Brain microvascular endothelial cell (primary cell): ENCODE measurements around the gene CHD1.

Source experiments
- DNase-seq: peaks from one replicate; pipeline ENCODE4 v3.0.0-alpha.2; 2020
- H3K27ac ChIP-seq: fragments of 250-450 bp; sonication (Bioruptor Pico); 2 replicates; pipeline ENCODE4 v1.5.1; 2020; ENCODE audit warnings: mild to moderate bottlenecking, moderate library complexity
- H3K27me3 ChIP-seq: fragments of 250-450 bp; sonication (Bioruptor Pico); replicated peaks from 2 replicates; pipeline ENCODE4 v1.5.1; 2020; ENCODE audit warnings: mild to moderate bottlenecking
- H3K36me3 ChIP-seq: fragments of 250-450 bp; sonication (Bioruptor Pico); replicated peaks from 2 replicates; pipeline ENCODE4 v1.5.1; 2020; ENCODE audit warnings: mild to moderate bottlenecking
- H3K4me3 ChIP-seq: 2 replicates; pipeline ENCODE4 v1.5.1; 2011; ENCODE audit warnings: low read depth, mild to moderate bottlenecking, control low read depth, low read length, moderate library complexity
- CTCF ChIP-seq: IDR thresholded peaks from 2 replicates; pipeline ENCODE4 v1.5.1; 2011; ENCODE audit warnings: low read depth, mild to moderate bottlenecking, moderate library complexity, low read length, control low read depth, inconsistent platforms; ENCODE audit errors: missing control alignments
- in situ Hi-C: cut with HindIII; loops from 2 replicates; pipeline ENCODE4 v1.10.0; 2017; ENCODE audit warnings: low sequenced_read_pairs, low pct_ligation_motif_present

Gene CHD1

GRCh38 chr5:98846520-98846919 is 82.3 kb downstream of the CHD1 start:
- no peak overlapping the region for H3K4me3 ChIP-seq
- in situ Hi-C loops = no loop called here
- H3K27ac ChIP-seq = no peak overlapping the region
- H3K27me3 ChIP-seq = no peaks in the 10 kb centered on the region
- no peak for TF ChIP-seq CTCF
- no peak for DNase-seq
- H3K36me3 ChIP-seq = no peaks in the 10 kb centered on the region

GRCh38 chr5:98845878-98846277 is 82.9 kb downstream of the CHD1 start:
- no peak for TF ChIP-seq CTCF
- no peak for DNase-seq
- no peak overlapping the region for H3K27ac ChIP-seq
- H3K36me3 ChIP-seq = no peaks in the 10 kb centered on the region
- in situ Hi-C loops = no loop called here
- H3K27me3 ChIP-seq = no peaks in the 10 kb centered on the region
- H3K4me3 ChIP-seq = no peak overlapping the region

GRCh38 chr5:98844865-98845264 is 83.9 kb downstream of the CHD1 start:
- in situ Hi-C loops = no loop called here
- no peak for DNase-seq
- no peaks in the 10 kb centered on the region for H3K27me3 ChIP-seq

GRCh38 chr5:98843481-98843880 is 85.3 kb downstream of the CHD1 start:
- H3K27ac ChIP-seq = no peak overlapping the region
- no peaks in the 10 kb centered on the region for H3K36me3 ChIP-seq
- H3K4me3 ChIP-seq = no peak overlapping the region
- H3K27me3 ChIP-seq = no peaks in the 10 kb centered on the region
- in situ Hi-C loops = no loop called here
- no peak for TF ChIP-seq CTCF
- no peak for DNase-seq

More at GRCh38 chr5:98844865-98845264, 83.9 kb downstream of the CHD1 start:
- no peak overlapping the region for H3K4me3 ChIP-seq
- H3K36me3 ChIP-seq = no peaks in the 10 kb centered on the region
- TF ChIP-seq CTCF = no peak
- no peak overlapping the region for H3K27ac ChIP-seq

- no peak for DNase-seq
- H3K27ac ChIP-seq = no peak overlapping the region
- in situ Hi-C loops = no loop called here
- no peak for TF ChIP-seq CTCF
- H3K36me3 ChIP-seq = no peaks in the 10 kb centered on the region
- no peaks in the 10 kb centered on the region for H3K27me3 ChIP-seq
- no peak overlapping the region for H3K4me3 ChIP-seq
Measured at GRCh38 chr5:98840946-98841345, 87.9 kb downstream of the CHD1 start.
